ENCODE results near the gene MXD3.

MXD3 gene

GRCh38 chr5:177303925-177304391 is 7.7 kb downstream of the MXD3 start:
- Histone ChIP-seq H3K27me3 (ENCODE audit: control insufficient read depth in 1 of 2, insufficient read depth in 1 of 2, low read length in 2 of 2) (no peaks in the 10 kb centered on the region), H4K91ac (ENCODE audit: low read length) (peak overlapping the region; percentile 56), H2AFZ (ENCODE audit: low read depth, low read length) (peak overlapping the region; percentile 33), H3K4me3 (ENCODE audit: insufficient read depth in 1 of 2, low read depth in 1 of 2, low read length in 2 of 2) (peak overlapping the region; percentile 81 to 98), H3K9me3 (ENCODE audit: control insufficient read depth, low read length) (no peaks in the 10 kb centered on the region), H2BK15ac (ENCODE audit: low read depth, poor library complexity, severe bottlenecking) (no peak overlapping the region), H3K4me1 (ENCODE audit: control insufficient read depth, insufficient read depth, low read depth, low read length) (peaks cover 23% of the 10 kb centered on the region), H3K4ac (ENCODE audit: low read depth in 1 of 2, low read length in 2 of 2) (peak overlapping the region in 1 of 2 experiments; percentile 27), H2BK5ac (ENCODE audit: low read depth, low read length, poor library complexity, severe bottlenecking) (no peak overlapping the region), H2BK12ac (ENCODE audit: low read length in 2 of 2) (peak overlapping the region in 1 of 2 experiments; percentile 12), H3K14ac (ENCODE audit: low read length in 2 of 2) (peak overlapping the region in 1 of 2 experiments; percentile 79), H2BK120ac (ENCODE audit: low read depth, low read length) (no peak overlapping the region), H2AK5ac (ENCODE audit: low read length, severe bottlenecking) (no peak overlapping the region), H3K23ac (ENCODE audit: low read length in 2 of 2) (peak overlapping the region in 1 of 2 experiments; percentile 78), H3K9ac (ENCODE audit: low read length) (peak overlapping the region; percentile 98), H3K27ac (ENCODE audit: low read length, poor library complexity, severe bottlenecking) (peak overlapping the region; percentile 35), H3K4me2 (ENCODE audit: low read length, poor library complexity, severe bottlenecking) (peak overlapping the region; percentile 88), H3K79me1 (replicated peaks; ENCODE audit: low read length, poor library complexity, severe bottlenecking) (peaks cover 23% of the 10 kb centered on the region), H4K8ac (ENCODE audit: low read length) (peak overlapping the region; percentile 76), H3K36me3 (ENCODE audit: control insufficient read depth in 1 of 2, insufficient read depth in 2 of 2, low read depth in 1 of 2, low read length in 2 of 2) (peaks cover 44 to 58% of the 10 kb centered on the region in 2 experiments), H3K18ac (ENCODE audit: low read depth in 1 of 2, low read length in 2 of 2) (peak overlapping the region; percentile 18 to 58)
- DNase-seq = peak; percentile 34
- WGBS = under 1% methylated on average over 25 of the region's 25 CpGs

- Histone ChIP-seq H3K14ac (ENCODE audit: low read length in 2 of 2) (peak within 1 kb of the TSS in 1 of 2 experiments; percentile 97), H2BK5ac (ENCODE audit: low read depth, low read length, poor library complexity, severe bottlenecking) (peak within 1 kb of the TSS; percentile 11), H3K4ac (ENCODE audit: low read depth in 1 of 2, low read length in 2 of 2) (peak within 1 kb of the TSS; percentile 57 to 89), H2AFZ (ENCODE audit: low read depth, low read length) (peak within 1 kb of the TSS; percentile 65), H2BK12ac (ENCODE audit: low read length in 2 of 2) (peak within 1 kb of the TSS; percentile 12 to 59), H3K23ac (ENCODE audit: low read length in 2 of 2) (peak within 1 kb of the TSS in 1 of 2 experiments; percentile 78), H3K18ac (ENCODE audit: low read depth in 1 of 2, low read length in 2 of 2) (peak within 1 kb of the TSS; percentile 86), H2AK5ac (ENCODE audit: low read length, severe bottlenecking) (no peak within 1 kb of the TSS), H3K9ac (ENCODE audit: low read length) (peak within 1 kb of the TSS; percentile 98), H3K27me3 (ENCODE audit: control insufficient read depth in 1 of 2, insufficient read depth in 1 of 2, low read length in 2 of 2) (no peaks in the 10 kb centered on the region), H3K4me1 (ENCODE audit: control insufficient read depth, insufficient read depth, low read depth, low read length) (peaks cover 23% of the 10 kb centered on the region), H4K8ac (ENCODE audit: low read length) (peak within 1 kb of the TSS; percentile 76), H3K4me2 (ENCODE audit: low read length, poor library complexity, severe bottlenecking) (peak within 1 kb of the TSS; percentile 88), H3K27ac (ENCODE audit: low read length, poor library complexity, severe bottlenecking) (peak within 1 kb of the TSS; percentile 35), H3K4me3 (ENCODE audit: insufficient read depth in 1 of 2, low read depth in 1 of 2, low read length in 2 of 2) (peak within 1 kb of the TSS; percentile 81 to 98), H3K79me1 (replicated peaks; ENCODE audit: low read length, poor library complexity, severe bottlenecking) (peaks cover 19% of the 10 kb centered on the region), H2BK120ac (ENCODE audit: low read depth, low read length) (peak within 1 kb of the TSS; percentile 21), H4K91ac (ENCODE audit: low read length) (peak within 1 kb of the TSS; percentile 93), H3K9me3 (ENCODE audit: control insufficient read depth, low read length) (no peaks in the 10 kb centered on the region), H2BK15ac (ENCODE audit: low read depth, poor library complexity, severe bottlenecking) (no peak within 1 kb of the TSS), H3K36me3 (ENCODE audit: control insufficient read depth in 1 of 2, insufficient read depth in 2 of 2, low read depth in 1 of 2, low read length in 2 of 2) (peaks cover 40 to 64% of the 10 kb centered on the region in 2 experiments)
- WGBS = under 1% methylated on average over 98 of the region's 100 CpGs
- peak; percentile 88 for DNase-seq
Measured at GRCh38 chr5:177303121-177303924, 8.4 kb downstream of the MXD3 start, which contains the start of the genes PRELID1 and RAB24. Gene PRELID1 (plus strand): TSS chr5:177303799. CDS start chr5:177303986, 187 bp downstream. Gene RAB24 (minus strand): TSS chr5:177303719. CDS start chr5:177303288, 431 bp downstream.

GRCh38 chr5:177302354-177303110 is 9.2 kb downstream of the MXD3 start:
- WGBS = 46% methylated on average over 24 of the region's 24 CpGs
- Histone ChIP-seq H4K8ac (ENCODE audit: low read length) (peak overlapping the region; percentile 4), H3K18ac (ENCODE audit: low read depth in 1 of 2, low read length in 2 of 2) (no peak overlapping the region), H3K36me3 (ENCODE audit: control insufficient read depth in 1 of 2, insufficient read depth in 2 of 2, low read depth in 1 of 2, low read length in 2 of 2) (peaks cover 33 to 72% of the 10 kb centered on the region in 2 experiments), H2BK120ac (ENCODE audit: low read depth, low read length) (peak overlapping the region; percentile 21), H4K91ac (ENCODE audit: low read length) (no peak overlapping the region), H3K23ac (ENCODE audit: low read length in 2 of 2) (peak overlapping the region in 1 of 2 experiments; percentile 23), H3K14ac (ENCODE audit: low read length in 2 of 2) (no peak overlapping the region), H2BK5ac (ENCODE audit: low read depth, low read length, poor library complexity, severe bottlenecking) (no peak overlapping the region), H3K9ac (ENCODE audit: low read length) (peak overlapping the region; percentile 98), H2AFZ (ENCODE audit: low read depth, low read length) (no peak overlapping the region), H3K79me1 (replicated peaks; ENCODE audit: low read length, poor library complexity, severe bottlenecking) (peaks cover 21% of the 10 kb centered on the region), H2BK15ac (ENCODE audit: low read depth, poor library complexity, severe bottlenecking) (no peak overlapping the region), H3K4me1 (ENCODE audit: control insufficient read depth, insufficient read depth, low read depth, low read length) (peaks cover 22% of the 10 kb centered on the region), H3K4me3 (ENCODE audit: insufficient read depth in 1 of 2, low read depth in 1 of 2, low read length in 2 of 2) (peak overlapping the region; percentile 81 to 98), H3K27me3 (ENCODE audit: control insufficient read depth in 1 of 2, insufficient read depth in 1 of 2, low read length in 2 of 2) (no peaks in the 10 kb centered on the region), H3K4ac (ENCODE audit: low read depth in 1 of 2, low read length in 2 of 2) (no peak overlapping the region), H3K9me3 (ENCODE audit: control insufficient read depth, low read length) (no peaks in the 10 kb centered on the region), H2AK5ac (ENCODE audit: low read length, severe bottlenecking) (no peak overlapping the region), H3K27ac (ENCODE audit: low read length, poor library complexity, severe bottlenecking) (no peak overlapping the region), H2BK12ac (ENCODE audit: low read length in 2 of 2) (peak overlapping the region in 1 of 2 experiments; percentile 37), H3K4me2 (ENCODE audit: low read length, poor library complexity, severe bottlenecking) (peak overlapping the region; percentile 45)
- DNase-seq = peak; percentile 32
